ENCODE measurements around the gene NKG7. TPM values are rescaled to one million over a fixed set of nuclear protein-coding genes. Genes with fewer than 3 reads are reported as not detected.

Gene NKG7
- total and polyA plus RNA-seq, 4 donors: 2.0 to 13.6 (median 5.7) TPM

- peak overlapping the region in 2 of 3 donors; percentile 66 to 78 for H3K4me3 ChIP-seq (ENCODE audit: low read depth in 1 of 3, low read length in 3 of 3)
- peak overlapping the region; percentile 20 to 52 for H3K27ac ChIP-seq (ENCODE audit: low read depth in 1 of 2, low read length in 2 of 2)
- H3K9me3 ChIP-seq (ENCODE audit: control insufficient read depth in 4 of 4, low read length in 3 of 4): no peaks in the 10 kb centered on the region
- peak; percentile 100 for DNase-seq (ENCODE audit: low spot score)
- peaks cover 7 to 17% (median 13%) of the 10 kb centered on the region in 4 donors for H3K4me1 ChIP-seq (ENCODE audit: control insufficient read depth in 4 of 4, insufficient read depth in 4 of 4, low read length in 3 of 4)
- no peaks in the 10 kb centered on the region for H3K27me3 ChIP-seq (ENCODE audit: control insufficient read depth in 4 of 4, insufficient read depth in 4 of 4, low read length in 3 of 4)
- 4% methylated on average over 107 of the region's 107 CpGs for WGBS
- H3K9ac ChIP-seq (ENCODE audit: low read depth in 1 of 2, low read length in 2 of 2): no peak overlapping the region
- peaks cover 0 to 3% (median 0%) of the 10 kb centered on the region in 4 donors for H3K36me3 ChIP-seq (ENCODE audit: control insufficient read depth in 4 of 4, insufficient read depth in 3 of 4, low read depth in 1 of 4, low read length in 3 of 4)
- peak; percentile 69 for TF ChIP-seq SP1 (IDR thresholded peaks at IDR 0.05)
- TF ChIP-seq NR2F2 (IDR thresholded peaks at IDR 0.05): no peak
- peak in 1 of 2 donors; percentile 10 for TF ChIP-seq HNF4A (conservative IDR thresholded peaks at IDR 0.05)
- TF ChIP-seq CTCF (IDR thresholded peaks at IDR 0.05; ENCODE audit: low read depth, low read length, missing input control): peak; percentile 31
- TF ChIP-seq YY1 (IDR thresholded peaks at IDR 0.05): peak; percentile 55
- TF ChIP-seq REST (IDR thresholded peaks at IDR 0.05): peak; percentile 65
- TF ChIP-seq RXRA (IDR thresholded peaks at IDR 0.05): peak in 1 of 2 donors; percentile 26
- TF ChIP-seq FOXA2 (IDR thresholded peaks at IDR 0.05): no peak
- peak in 1 of 2 donors; percentile 10 for TF ChIP-seq RAD21 (IDR thresholded peaks at IDR 0.05)
Measured at GRCh38 chr19:51339687-51340656, 32.5 kb downstream of the NKG7 start.

GRCh38 chr19:51339313-51339686 lies 33.2 kb downstream of the NKG7 start:
- Histone ChIP-seq H3K4me1 (ENCODE audit: control insufficient read depth in 4 of 4, insufficient read depth in 4 of 4, low read length in 3 of 4) (peaks cover 7 to 17% (median 13%) of the 10 kb centered on the region in 4 donors), H3K27me3 (ENCODE audit: control insufficient read depth in 4 of 4, insufficient read depth in 4 of 4, low read length in 3 of 4) (no peaks in the 10 kb centered on the region), H3K4me3 (ENCODE audit: low read depth in 1 of 3, low read length in 3 of 3) (peak overlapping the region; percentile 60 to 78 (median 66)), H3K27ac (ENCODE audit: low read depth in 1 of 2, low read length in 2 of 2) (peak overlapping the region; percentile 3 to 52), H3K36me3 (ENCODE audit: control insufficient read depth in 4 of 4, insufficient read depth in 3 of 4, low read depth in 1 of 4, low read length in 3 of 4) (no peaks in the 10 kb centered on the region), H3K9me3 (ENCODE audit: control insufficient read depth in 4 of 4, low read length in 3 of 4) (no peaks in the 10 kb centered on the region), H3K9ac (ENCODE audit: low read depth in 1 of 2, low read length in 2 of 2) (no peak overlapping the region)
- WGBS: 2% methylated on average over 10 of the region's 10 CpGs
- TF ChIP-seq RXRA (IDR thresholded peaks at IDR 0.05): no peak
- no peak for TF ChIP-seq CTCF (IDR thresholded peaks at IDR 0.05; ENCODE audit: low read depth, low read length, missing input control)
- no peak for DNase-seq (ENCODE audit: low spot score)
